Liver (tissue), 9 donors: ENCODE data around the gene SEMA3G. TPM values are rescaled to one million over a fixed set of nuclear protein-coding genes. Genes with fewer than 3 reads are reported as not detected.

Experiments used
- DNase-seq: peaks from one replicate; pipeline ENCODE4 v3.0.0-alpha.2; 2017; ENCODE audit warnings: low spot score
- H3K27ac ChIP-seq, 2 donors: one replicate each; pipeline ENCODE4 v1.7.0; 2013; ENCODE audit warnings: inconsistent platforms in 2 of 2, low read length in 2 of 2, control low read depth in 1 of 2, low read depth in 1 of 2, mild to moderate bottlenecking in 1 of 2
- H3K27me3 ChIP-seq, 4 donors: one replicate each; pipeline versions ENCODE4 v1.6.1 to v1.7.0; 2013; ENCODE audit warnings: low read length in 3 of 4, inconsistent platforms in 1 of 4, mild to moderate bottlenecking in 1 of 4, moderate library complexity in 1 of 4; ENCODE audit not compliant: control insufficient read depth in 4 of 4, insufficient read depth in 4 of 4
- H3K36me3 ChIP-seq, 4 donors: one replicate each; pipeline versions ENCODE4 v1.6.1 to v1.7.0; 2013; ENCODE audit warnings: low read length in 3 of 4, mild to moderate bottlenecking in 3 of 4, low read depth in 1 of 4, moderate library complexity in 1 of 4; ENCODE audit not compliant: control insufficient read depth in 4 of 4, insufficient read depth in 3 of 4
- H3K4me1 ChIP-seq, 4 donors: one replicate each; pipeline versions ENCODE4 v1.6.1 to v1.7.0; 2013; ENCODE audit warnings: low read length in 3 of 4, mild to moderate bottlenecking in 3 of 4, moderate library complexity in 1 of 4; ENCODE audit not compliant: control insufficient read depth in 4 of 4, insufficient read depth in 4 of 4
- H3K4me3 ChIP-seq, 3 donors: one replicate each; pipeline versions ENCODE4 v1.6.1 to v1.7.0; 2013; ENCODE audit warnings: low read length in 3 of 3, control low read depth in 1 of 3, low read depth in 1 of 3, mild to moderate bottlenecking in 1 of 3
- H3K9ac ChIP-seq, 2 donors: one replicate each; pipeline ENCODE4 v1.7.0; 2013; ENCODE audit warnings: low read length in 2 of 2, mild to moderate bottlenecking in 2 of 2, moderate library complexity in 2 of 2, control low read depth in 1 of 2, low read depth in 1 of 2
- H3K9me3 ChIP-seq, 4 donors: one replicate each; pipeline versions ENCODE4 v1.6.1 to v1.7.0; 2013; ENCODE audit warnings: low read length in 3 of 4; ENCODE audit not compliant: control insufficient read depth in 4 of 4
- CTCF ChIP-seq: fragments of 150-350 bp; IDR thresholded peaks from 2 replicates; pipeline ENCODE4 v1.5.1; 2017; ENCODE audit warnings: improper control_type of control experiment, low read depth, low read length; ENCODE audit not compliant: missing input control
- FOXA1 ChIP-seq: IDR thresholded peaks from 2 replicates; pipeline ENCODE4 v1.6.1; 2016; ENCODE audit warnings: antibody characterized with exemption
- FOXA2 ChIP-seq: IDR thresholded peaks from 2 replicates; pipeline ENCODE4 v1.6.1; 2016; ENCODE audit warnings: antibody characterized with exemption
- GABPA ChIP-seq, 2 donors: IDR thresholded peaks in 1 of 2; conservative IDR thresholded peaks in 1 of 2; 2 replicates each; pipeline ENCODE4 v1.6.1; 2016; ENCODE audit warnings: antibody characterized with exemption in 2 of 2, mild to moderate bottlenecking in 1 of 2, moderate library complexity in 1 of 2
- HNF4A ChIP-seq, 2 donors: conservative IDR thresholded peaks; 2 replicates each; pipeline ENCODE4 v1.6.1; 2016; ENCODE audit warnings: antibody characterized with exemption in 2 of 2, mild to moderate bottlenecking in 2 of 2
- HNF4G ChIP-seq: IDR thresholded peaks from 2 replicates; pipeline ENCODE4 v1.6.1; 2016; ENCODE audit warnings: antibody characterized with exemption
- JUND ChIP-seq, 2 donors: IDR thresholded peaks; 2 replicates each; pipeline ENCODE4 v1.6.1; 2016; ENCODE audit warnings: antibody characterized with exemption in 2 of 2
- MAX ChIP-seq: IDR thresholded peaks from 2 replicates; pipeline ENCODE4 v1.6.1; 2016; ENCODE audit warnings: antibody characterized with exemption
- RAD21 ChIP-seq, 2 donors: IDR thresholded peaks; 2 replicates each; pipeline ENCODE4 v1.6.1; 2016; ENCODE audit warnings: antibody characterized with exemption in 2 of 2, mild to moderate bottlenecking in 2 of 2
- REST ChIP-seq: IDR thresholded peaks from 2 replicates; pipeline ENCODE4 v1.6.1; 2016; ENCODE audit warnings: antibody characterized with exemption, mild to moderate bottlenecking
- RXRA ChIP-seq, 2 donors: IDR thresholded peaks; 2 replicates each; pipeline ENCODE4 v1.6.1; 2017 to 2018; ENCODE audit warnings: antibody characterized with exemption in 2 of 2, mild to moderate bottlenecking in 1 of 2
- SP1 ChIP-seq: IDR thresholded peaks from 2 replicates; pipeline ENCODE4 v1.6.1; 2018; ENCODE audit warnings: antibody characterized with exemption, mild to moderate bottlenecking
- TAF1 ChIP-seq: conservative IDR thresholded peaks from 2 replicates; pipeline ENCODE4 v1.6.1; 2016; ENCODE audit warnings: antibody characterized with exemption, mild to moderate bottlenecking
- YY1 ChIP-seq: IDR thresholded peaks from 2 replicates; pipeline ENCODE4 v1.6.1; 2016; ENCODE audit warnings: antibody characterized with exemption, mild to moderate bottlenecking
- ZBTB33 ChIP-seq: IDR thresholded peaks from 2 replicates; pipeline ENCODE4 v1.6.1; 2016; ENCODE audit warnings: antibody characterized with exemption
- WGBS: extraction: QIAGEN DNeasy Blood & Tissue Kit; methylation state at CpG from one replicate; pipeline ENCODE4 v1.1.7; 2013; 5-methylcytosine and 5-hydroxymethylcytosine counted together
- polyA plus RNA-seq, 2 donors: library from polyadenylated mRNA; stranded (reverse) in 1 of 2; unstranded in 1 of 2; fragments of 200-250 nt in 1 of 2; fragments of >200 nt in 1 of 2; fragmentation: Nextera tagmentation in 1 of 2; extraction: Ambion mirVana in 1 of 2; gene quantifications; one replicate each; pipeline versions ENCODE4 v1.2.1 to v1.2.3, GENCODE V29; 2013 to 2015
- total RNA-seq, 2 donors: library from RNA; depleted of rRNA; stranded (reverse); fragments of >200 nt; gene quantifications; one replicate each; pipeline ENCODE4 v1.2.3, GENCODE V29; 2014
- donor health status: healthy.
- donor health status: healthy.
- donor health status: healthy.
- donor health status: healthy.
- donor health status: healthy.

Gene SEMA3G
- total and polyA plus RNA-seq, 4 donors = 0.47 to 1.2 (median 0.74) TPM

GRCh38 chr3:52408466-52408865, 36.4 kb downstream of the SEMA3G start:
- DNase-seq = no peak
- Histone ChIP-seq H3K4me1 (peaks cover 0 to 41% (median 33%) of the 10 kb centered on the region in 4 donors), H3K27me3 (no peaks in the 10 kb centered on the region), H3K9me3 (no peaks in the 10 kb centered on the region), H3K9ac (peak overlapping the region in 1 of 2 donors; percentile 21), H3K36me3 (peaks cover 13 to 44% (median 31%) of the 10 kb centered on the region in 4 donors), H3K27ac (no peak overlapping the region), H3K4me3 (no peak overlapping the region)
- TF ChIP-seq SP1 (no peak), CTCF (no peak), MAX (no peak), REST (no peak), GABPA (IDR thresholded peaks at IDR 0.05 in 1 of 2, conservative IDR thresholded peaks at IDR 0.05 in 1 of 2) (no peak), RXRA (IDR thresholded peaks at IDR 0.05) (no peak), ZBTB33 (no peak), RAD21 (IDR thresholded peaks at IDR 0.05) (no peak), HNF4A (conservative IDR thresholded peaks at IDR 0.05) (no peak), TAF1 (no peak), JUND (IDR thresholded peaks at IDR 0.05) (no peak), FOXA1 (no peak), HNF4G (no peak), YY1 (no peak)
- WGBS = 94% methylated on average over 8 of the region's 8 CpGs

GRCh38 chr3:52407779-52408178, 37.1 kb downstream of the SEMA3G start:
- Histone ChIP-seq H3K27ac (no peak overlapping the region), H3K36me3 (peaks cover 13 to 51% (median 37%) of the 10 kb centered on the region in 4 donors), H3K9ac (no peak overlapping the region), H3K27me3 (no peaks in the 10 kb centered on the region), H3K4me3 (no peak overlapping the region), H3K4me1 (peaks cover 0 to 38% (median 31%) of the 10 kb centered on the region in 4 donors), H3K9me3 (no peaks in the 10 kb centered on the region)
- DNase-seq = no peak
- WGBS = 93% methylated on average over 3 of the region's 3 CpGs
- no peak for TF ChIP-seq RXRA (IDR thresholded peaks at IDR 0.05)
- TF ChIP-seq HNF4A (conservative IDR thresholded peaks at IDR 0.05) = no peak
- no peak for TF ChIP-seq SP1
- no peak for TF ChIP-seq MAX
- no peak for TF ChIP-seq JUND (IDR thresholded peaks at IDR 0.05)
- no peak for TF ChIP-seq GABPA (IDR thresholded peaks at IDR 0.05 in 1 of 2, conservative IDR thresholded peaks at IDR 0.05 in 1 of 2)
- no peak for TF ChIP-seq TAF1
- TF ChIP-seq ZBTB33 = no peak
- no peak for TF ChIP-seq YY1
- TF ChIP-seq FOXA2 = no peak
- no peak for TF ChIP-seq CTCF
